Brain pericyte (primary cell): ENCODE results near the gene OR6B2.

ENCODE experiments used
- DNase-seq: peaks from one replicate; pipeline ENCODE4 v3.0.0-alpha.2; 2012; ENCODE audit warnings: low read depth, low spot score

OR6B2 gene

DNA sequence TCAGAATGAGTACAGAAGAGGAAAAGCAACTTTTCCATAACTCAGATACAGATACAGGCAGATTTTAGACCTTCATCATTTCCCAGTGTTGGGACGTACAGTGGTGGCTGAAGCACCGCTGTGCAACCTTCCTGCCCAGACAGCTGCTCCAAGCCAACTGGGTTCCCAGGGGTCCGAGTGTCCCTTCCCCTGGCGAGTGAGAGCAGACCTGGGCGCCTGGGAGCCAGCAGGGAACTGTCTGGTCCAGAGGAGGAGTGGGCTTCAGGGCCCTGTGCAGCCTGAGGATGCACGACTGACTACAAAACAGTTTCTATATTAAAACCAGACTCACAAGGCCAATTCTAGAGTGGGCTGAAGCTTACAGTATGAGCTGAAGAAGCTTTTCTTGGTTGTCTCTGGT lies 11.1 kb upstream of the OR6B2 start:
- DNase-seq = no peak

GRCh38 chr2:240037358-240037757 lies 7.1 kb upstream of the OR6B2 start:
- no peak for DNase-seq

GRCh38 chr2:240033330-240033678 lies 3.1 kb upstream of the OR6B2 start:
- DNase-seq = no peak

- no peak for DNase-seq
Observed at GRCh38 chr2:240032406-240033329, 2.4 kb upstream of the OR6B2 start.

DNA sequence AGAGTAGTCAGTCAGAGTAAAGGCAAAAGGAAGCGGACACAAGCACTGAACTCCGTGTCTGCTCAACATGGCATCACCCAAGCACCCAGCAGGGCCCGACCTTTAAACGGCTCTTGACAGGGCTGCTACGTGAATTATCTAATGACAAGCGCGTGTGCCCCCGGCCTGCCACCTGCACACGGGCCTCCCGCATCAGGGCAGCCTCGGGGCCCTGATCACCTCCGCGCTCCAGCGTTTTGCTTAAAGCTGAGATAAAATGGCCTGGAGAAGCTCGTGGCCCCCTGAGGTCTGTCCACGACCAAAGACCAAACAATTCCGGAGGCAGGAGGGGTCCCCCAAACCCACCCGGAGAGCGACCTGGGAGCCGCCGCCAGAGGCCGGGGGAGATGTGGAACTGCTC lies 5.5 kb downstream of the OR6B2 start:
- DNase-seq = no peak

DNA sequence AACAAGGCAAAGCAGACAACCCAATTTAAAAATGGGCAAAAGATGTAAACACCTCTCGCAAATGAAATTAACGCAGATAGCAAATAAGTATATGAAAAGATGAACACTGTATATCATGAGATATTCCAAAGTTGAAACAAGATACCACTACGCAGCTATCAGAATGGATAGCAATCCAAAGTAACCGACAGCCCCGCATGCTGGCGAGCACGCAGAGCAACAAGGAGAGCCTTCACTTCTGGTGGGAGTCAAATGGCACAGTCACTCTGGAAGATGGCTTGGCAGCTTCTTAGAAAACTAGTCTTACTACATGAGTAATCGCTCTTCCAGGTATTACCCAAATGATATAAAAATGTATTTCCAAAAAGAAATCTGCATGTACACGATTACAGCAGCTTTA lies 6.4 kb downstream of the OR6B2 start:
- no peak for DNase-seq

GRCh38 chr2:240021488-240022104 lies 8.6 kb downstream of the OR6B2 start:
- no peak for DNase-seq

DNA sequence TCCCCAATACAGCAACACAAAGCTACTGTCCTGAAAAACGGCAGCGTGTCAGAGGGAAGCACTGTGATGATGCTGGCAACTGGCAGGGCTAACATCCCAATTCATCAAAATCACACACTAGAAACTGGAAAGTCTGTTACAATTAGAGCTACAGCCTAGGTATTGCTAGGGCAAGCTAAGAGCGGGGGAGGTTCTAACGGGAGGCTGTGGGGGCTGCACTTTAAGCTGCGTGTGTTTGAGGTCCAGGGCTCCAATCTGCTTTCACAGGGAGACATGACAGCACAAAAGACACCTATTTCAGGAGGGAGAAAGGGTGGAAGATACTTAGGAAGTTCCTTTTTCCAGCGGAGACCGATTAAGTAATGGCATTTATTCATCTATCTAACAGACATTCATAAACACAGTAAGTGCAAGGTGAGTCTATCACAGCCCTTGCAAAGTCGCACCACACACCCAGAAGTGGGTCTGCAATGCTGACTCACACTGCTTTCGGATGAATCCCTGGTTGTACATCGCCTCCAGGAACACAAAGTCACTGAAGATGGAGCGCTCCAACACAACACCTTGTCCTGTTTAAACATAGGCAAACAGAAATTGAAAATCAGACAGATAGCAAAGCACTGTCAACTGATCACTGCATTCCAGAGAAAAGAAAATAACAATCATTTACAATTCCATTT lies 12.0 kb downstream of the OR6B2 start:
- DNase-seq = no peak

DNA sequence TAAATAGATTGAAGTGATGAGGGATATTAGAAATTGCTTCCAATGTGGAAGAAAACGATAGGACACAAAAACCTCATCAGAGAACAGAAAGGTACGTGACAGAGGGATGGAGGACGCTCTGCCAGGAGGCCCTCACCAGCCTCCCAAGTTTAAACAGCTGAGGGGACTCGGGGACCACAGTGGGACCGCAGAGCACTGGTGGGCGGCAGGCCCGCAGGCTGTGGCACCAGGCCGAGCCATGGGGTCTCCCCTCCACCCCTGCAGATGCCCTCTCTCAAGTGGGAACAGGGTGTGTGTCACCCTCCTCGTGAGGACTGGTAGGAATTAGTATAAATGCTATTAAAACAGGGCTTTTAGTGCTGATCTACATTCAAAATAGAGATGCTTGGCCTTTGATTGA lies 15.9 kb downstream of the OR6B2 start:
- DNase-seq = no peak

GRCh38 chr2:240013343-240013742 lies 16.9 kb downstream of the OR6B2 start:
- DNase-seq = no peak

DNA sequence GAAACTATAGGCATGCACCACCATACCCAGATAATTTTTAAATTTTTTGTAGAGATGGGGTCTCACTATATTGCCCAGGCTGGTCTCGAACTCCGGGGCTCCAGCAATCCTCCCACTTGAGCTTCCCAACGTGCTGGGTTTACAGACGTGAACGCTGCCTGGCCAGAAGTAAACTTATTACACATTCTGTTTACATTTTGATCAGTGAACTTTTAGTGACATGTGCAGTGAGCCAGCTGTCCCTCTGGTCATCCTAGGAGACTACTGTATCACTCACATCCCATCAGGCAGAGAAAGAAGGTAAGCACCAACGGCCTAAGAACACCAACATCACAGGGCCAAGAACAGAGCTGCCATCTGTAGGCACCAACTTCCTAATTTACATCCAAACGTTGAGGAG lies 27.2 kb downstream of the OR6B2 start:
- no peak for DNase-seq

GRCh38 chr2:240000671-240001070 lies 29.6 kb downstream of the OR6B2 start:
- no peak for DNase-seq

GRCh38 chr2:239997686-239998409 lies 32.4 kb downstream of the OR6B2 start:
- DNase-seq = no peak

- DNase-seq = no peak
Observed at GRCh38 chr2:239994086-239994485, 36.1 kb downstream of the OR6B2 start.

DNA sequence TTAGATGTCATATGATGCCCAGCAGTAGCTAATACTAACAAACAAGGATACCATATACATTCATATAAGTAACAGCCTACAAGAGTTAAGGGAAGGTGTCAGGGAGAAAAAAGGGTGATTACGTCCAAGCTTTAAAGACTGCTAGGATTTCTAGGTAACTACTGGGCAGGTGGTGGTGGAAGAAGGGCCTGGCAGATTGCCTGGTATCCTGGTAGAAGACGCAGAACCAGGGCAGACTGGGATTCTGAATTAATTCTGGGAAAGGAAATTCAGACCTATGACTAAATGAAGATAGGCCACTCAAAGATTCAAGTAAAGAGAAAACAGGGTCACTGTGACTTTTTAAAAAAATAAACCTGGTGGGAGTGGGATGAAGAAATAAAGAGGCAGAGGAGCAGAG lies 36.9 kb downstream of the OR6B2 start:
- no peak for DNase-seq

DNA sequence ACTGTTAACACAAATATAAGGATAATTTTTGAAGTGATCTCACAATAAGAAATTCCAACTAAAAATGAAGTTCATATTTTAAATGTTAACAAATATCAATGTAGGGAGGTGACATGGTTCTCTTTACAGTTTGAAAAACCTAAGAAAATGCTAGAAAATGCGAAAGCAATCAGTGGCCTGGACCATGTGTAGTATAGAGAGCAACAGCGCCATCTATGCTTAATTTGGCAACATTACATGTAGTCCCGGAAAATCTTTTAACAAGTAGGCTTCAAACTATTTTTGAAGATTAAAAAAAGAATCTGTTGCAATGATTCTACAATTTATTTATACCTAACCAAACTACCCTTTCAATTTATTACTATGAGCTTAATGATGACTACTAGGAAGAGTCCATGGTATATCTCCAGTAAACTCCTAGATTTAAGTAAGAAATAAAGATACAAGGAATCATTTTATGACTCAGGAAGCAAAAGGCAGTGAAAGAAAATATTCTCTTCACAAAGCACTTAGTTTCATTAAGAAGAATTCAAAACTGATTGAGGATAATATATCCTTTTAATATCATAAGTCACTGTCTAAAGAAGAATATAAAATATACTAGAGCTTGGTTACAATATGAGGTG lies 38.4 kb downstream of the OR6B2 start:
- DNase-seq = peak; percentile 29

DNA sequence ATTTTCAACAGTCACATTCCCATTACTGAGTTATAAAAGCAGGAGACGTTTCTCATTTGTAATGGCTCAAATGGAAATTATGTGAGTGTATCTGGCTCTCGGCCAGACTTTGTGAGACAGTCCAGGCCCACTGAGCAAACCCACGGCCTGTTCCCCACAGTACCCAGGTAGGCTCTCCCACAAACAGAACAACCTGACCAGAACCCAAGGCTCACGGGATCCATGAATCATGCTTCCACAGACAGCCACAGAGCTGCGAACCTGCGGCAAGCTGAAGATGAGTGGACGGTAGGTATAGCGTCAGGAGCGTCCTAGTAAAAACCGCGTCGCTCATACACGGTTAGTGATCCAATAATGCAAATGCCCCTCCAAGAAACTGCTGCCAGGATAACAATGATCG lies 39.3 kb downstream of the OR6B2 start:
- DNase-seq = no peak

DNA sequence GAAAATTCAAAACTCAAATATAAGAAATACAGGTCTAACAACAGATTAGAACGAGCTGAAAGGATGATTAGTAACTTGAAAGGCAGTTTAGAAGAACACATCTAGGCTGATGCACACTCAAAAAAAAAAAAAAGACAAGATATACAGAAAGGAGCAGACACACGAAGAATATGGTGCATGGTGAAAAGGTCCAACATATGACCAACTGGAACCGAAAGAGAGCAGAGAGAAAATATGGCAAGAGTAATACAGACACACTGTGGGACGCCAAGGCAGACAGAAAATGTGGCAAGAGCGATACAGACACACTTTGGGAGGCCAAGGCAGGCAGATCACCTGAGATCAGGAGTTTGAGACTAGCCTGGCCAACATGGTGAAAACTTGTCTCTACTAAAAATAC lies 44.9 kb downstream of the OR6B2 start:
- DNase-seq = no peak

GRCh38 chr2:239984421-239985194 lies 45.6 kb downstream of the OR6B2 start:
- DNase-seq = no peak

DNA sequence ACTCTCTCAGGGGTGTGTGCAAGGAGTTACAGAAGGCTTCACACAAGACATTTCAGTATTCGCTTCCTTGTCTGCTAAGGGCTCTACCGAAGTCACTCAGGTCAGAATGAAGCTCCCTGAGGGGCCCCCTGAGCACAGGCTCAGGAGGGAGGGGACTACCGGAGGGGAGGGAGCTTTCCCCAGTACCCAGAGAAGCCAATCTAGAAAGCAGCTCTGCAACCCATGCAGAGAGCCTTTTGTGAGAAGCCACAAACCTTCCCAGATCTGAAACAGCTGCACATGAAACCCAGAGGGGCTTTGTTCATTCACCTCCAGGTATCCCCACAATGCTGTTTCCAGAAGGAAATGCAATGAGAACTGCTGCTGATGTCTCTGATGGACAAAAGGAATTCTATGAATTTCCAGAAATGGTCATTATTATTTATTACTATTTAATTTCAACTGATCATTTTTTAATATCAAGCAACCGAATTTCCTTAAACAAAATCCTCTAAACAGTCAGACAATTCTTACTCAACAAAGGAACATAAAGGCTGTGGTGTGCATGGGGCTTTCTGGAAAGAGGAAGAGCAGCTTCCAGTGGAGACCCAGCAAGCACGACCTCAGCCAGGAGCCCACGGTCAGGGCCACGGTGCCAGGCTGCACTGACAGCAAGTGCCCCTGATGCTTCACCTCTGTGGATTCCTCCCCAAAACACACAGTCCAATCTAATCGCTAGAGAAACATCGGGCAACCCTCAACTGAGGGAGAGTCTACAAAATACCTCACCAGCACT lies 47.0 kb downstream of the OR6B2 start:
- DNase-seq = no peak
